GM18511 (cell line): Measurements from ENCODE around the gene DNAH17.

Experiments
- ATAC-seq: cut with Tn5 transposase; IDR thresholded peaks from one replicate; pipeline ENCODE4 v1.9.1; 2021; ENCODE audit warnings: mild to moderate bottlenecking, moderate library complexity; ENCODE audit not compliant: unreplicated experiment

Gene DNAH17

DNA sequence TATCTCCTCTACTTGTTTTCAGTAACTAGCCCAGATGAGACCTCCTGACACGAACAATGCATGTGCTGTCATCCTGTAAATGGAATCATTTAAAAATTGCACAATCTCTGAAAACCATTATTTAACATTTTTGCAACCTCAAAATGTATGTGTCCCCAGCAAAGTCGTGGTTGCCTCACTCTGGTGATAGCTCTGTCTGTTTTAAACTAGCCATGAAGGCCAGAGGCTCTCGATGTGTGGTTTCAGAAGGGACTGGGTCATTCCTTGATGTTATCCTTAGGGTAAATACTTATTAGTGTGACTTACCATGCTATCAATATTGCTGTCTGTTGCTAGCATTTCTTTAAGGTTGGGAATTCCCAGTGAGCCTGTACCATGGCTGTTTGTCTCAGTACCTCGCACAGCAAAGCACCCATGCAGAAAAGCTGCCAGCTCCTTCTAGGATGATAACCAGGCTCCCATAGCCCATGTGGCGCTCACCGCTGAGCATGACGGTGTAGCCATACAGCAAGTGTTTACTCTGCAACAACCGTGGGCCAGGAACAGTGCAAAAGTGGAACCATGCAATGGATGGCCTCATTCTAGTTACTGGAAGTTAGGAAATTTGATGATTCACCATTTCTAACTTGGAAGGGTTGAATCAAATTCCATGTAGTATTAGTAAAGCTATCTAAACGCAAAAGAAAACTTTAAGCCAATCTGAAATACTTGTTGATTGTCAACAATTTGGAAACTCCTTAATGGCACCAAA, 201.6 kb downstream of the DNAH17 start:
- ATAC-seq = no peak

DNA sequence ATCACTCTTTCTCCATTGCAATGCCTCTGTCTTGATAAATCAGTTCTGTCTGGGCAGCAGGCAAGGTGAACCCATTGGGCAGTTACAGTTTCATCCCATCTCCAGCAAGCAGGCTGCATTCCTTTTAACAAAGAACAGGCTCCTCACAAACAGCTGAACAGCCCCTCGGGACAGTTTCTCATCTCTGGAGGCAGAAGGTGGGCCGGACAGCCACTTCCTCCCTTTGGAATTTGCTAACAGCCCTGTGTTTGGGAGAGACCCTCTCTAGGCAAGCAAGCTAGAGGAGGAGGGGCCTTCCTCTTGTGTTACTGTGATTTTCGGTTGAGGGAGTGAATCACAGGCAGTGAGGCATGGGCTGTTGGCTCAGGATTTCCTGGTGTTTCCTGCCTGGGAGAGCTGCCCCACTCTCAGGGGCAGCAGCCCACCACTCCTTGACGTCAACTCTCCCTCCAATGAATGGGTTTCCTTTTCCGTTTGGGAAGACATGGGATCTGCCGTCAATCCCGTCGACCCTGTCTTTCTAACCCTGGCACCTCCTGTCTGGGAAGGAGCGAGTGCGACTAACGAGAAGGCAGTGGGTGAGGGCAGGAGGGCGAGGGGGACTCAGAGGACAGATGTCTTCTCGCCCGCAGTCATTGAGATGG, 202.4 kb downstream of the DNAH17 start:
- ATAC-seq = no peak

GRCh38 chr17:78374189-78374588, 203.0 kb downstream of the DNAH17 start:
- ATAC-seq = no peak
